ENCODE data around the gene OR51S1.

DNA sequence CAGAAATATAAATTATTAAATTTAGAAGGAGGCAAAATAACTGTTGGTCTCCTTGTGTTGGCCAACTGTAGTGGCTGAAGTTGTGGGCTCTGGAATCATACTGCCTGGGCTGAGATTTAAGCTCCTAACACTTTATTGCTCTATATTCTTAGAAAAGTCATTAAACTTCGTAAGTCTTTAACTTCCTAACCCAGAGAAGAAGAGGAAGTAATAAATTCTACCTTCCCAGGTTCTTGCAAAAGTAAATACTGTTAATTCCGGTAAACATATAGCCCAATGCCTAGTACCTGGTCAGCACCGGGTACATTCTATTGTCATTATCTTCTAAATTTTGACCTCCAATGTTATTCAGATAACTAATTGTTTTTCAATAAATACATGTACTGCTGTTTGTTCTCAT lies 37.2 kb upstream of the OR51S1 start:
- TF ChIP-seq TEAD4 (IDR thresholded peaks at IDR 0.05) (no peak), CEBPB (IDR thresholded peaks at IDR 0.05) (no peak), EP300 (IDR thresholded peaks at IDR 0.05; ENCODE audit: borderline replicate concordance) (no peak), YY1 (IDR thresholded peaks at IDR 0.05; ENCODE audit: low read depth) (no peak), FOXM1 (IDR thresholded peaks at IDR 0.05; ENCODE audit: borderline replicate concordance, low read depth) (no peak), EGR1 (IDR thresholded peaks at IDR 0.05) (no peak), RAD21 (IDR thresholded peaks at IDR 0.05; ENCODE audit: low read depth) (no peak), NFIC (IDR thresholded peaks at IDR 0.05) (no peak)
- TF ChIP-seq, protein P1, sequence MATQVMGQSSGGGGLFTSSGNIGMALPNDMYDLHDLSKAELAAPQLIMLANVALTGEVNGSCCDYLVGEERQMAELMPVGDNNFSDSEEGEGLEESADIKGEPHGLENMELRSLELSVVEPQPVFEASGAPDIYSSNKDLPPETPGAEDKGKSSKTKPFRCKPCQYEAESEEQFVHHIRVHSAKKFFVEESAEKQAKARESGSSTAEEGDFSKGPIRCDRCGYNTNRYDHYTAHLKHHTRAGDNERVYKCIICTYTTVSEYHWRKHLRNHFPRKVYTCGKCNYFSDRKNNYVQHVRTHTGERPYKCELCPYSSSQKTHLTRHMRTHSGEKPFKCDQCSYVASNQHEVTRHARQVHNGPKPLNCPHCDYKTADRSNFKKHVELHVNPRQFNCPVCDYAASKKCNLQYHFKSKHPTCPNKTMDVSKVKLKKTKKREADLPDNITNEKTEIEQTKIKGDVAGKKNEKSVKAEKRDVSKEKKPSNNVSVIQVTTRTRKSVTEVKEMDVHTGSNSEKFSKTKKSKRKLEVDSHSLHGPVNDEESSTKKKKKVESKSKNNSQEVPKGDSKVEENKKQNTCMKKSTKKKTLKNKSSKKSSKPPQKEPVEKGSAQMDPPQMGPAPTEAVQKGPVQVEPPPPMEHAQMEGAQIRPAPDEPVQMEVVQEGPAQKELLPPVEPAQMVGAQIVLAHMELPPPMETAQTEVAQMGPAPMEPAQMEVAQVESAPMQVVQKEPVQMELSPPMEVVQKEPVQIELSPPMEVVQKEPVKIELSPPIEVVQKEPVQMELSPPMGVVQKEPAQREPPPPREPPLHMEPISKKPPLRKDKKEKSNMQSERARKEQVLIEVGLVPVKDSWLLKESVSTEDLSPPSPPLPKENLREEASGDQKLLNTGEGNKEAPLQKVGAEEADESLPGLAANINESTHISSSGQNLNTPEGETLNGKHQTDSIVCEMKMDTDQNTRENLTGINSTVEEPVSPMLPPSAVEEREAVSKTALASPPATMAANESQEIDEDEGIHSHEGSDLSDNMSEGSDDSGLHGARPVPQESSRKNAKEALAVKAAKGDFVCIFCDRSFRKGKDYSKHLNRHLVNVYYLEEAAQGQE (IDR thresholded peaks at IDR 0.05; ENCODE audit: low read depth): no peak
- TF ChIP-seq, protein P2, sequence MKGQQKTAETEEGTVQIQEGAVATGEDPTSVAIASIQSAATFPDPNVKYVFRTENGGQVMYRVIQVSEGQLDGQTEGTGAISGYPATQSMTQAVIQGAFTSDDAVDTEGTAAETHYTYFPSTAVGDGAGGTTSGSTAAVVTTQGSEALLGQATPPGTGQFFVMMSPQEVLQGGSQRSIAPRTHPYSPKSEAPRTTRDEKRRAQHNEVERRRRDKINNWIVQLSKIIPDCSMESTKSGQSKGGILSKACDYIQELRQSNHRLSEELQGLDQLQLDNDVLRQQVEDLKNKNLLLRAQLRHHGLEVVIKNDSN (IDR thresholded peaks at IDR 0.05): no peak
